WERI-Rb-1 (cell line): ENCODE results near the gene SLC12A8.

Experiments
- DNase-seq: peaks from one replicate; pipeline ENCODE4 v3.0.0-alpha.2; 2020
- H3K27ac ChIP-seq: fragments of 250-450 bp; sonication (Bioruptor Pico); 2 replicates; pipeline ENCODE4 v1.5.1; 2020; ENCODE audit warnings: mild to moderate bottlenecking, moderate library complexity
- H3K27me3 ChIP-seq: fragments of 250-450 bp; sonication (Bioruptor Pico); 2 replicates; pipeline ENCODE4 v1.5.1; 2021; ENCODE audit warnings: mild to moderate bottlenecking, low read depth, moderate library complexity; ENCODE audit not compliant: insufficient read depth, severe bottlenecking
- H3K36me3 ChIP-seq: fragments of 250-450 bp; sonication (Bioruptor Pico); 2 replicates; pipeline ENCODE4 v1.5.1; 2020; ENCODE audit warnings: mild to moderate bottlenecking, moderate library complexity
- H3K4me3 ChIP-seq: 2 replicates; pipeline ENCODE4 v1.5.1; 2011; ENCODE audit warnings: low read depth, mild to moderate bottlenecking, control low read depth, low read length
- H3K9me3 ChIP-seq: fragments of 250-450 bp; sonication (Bioruptor Pico); 2 replicates; pipeline ENCODE4 v1.5.1; 2021; ENCODE audit warnings: mild to moderate bottlenecking, moderate library complexity; ENCODE audit not compliant: severe bottlenecking
- CTCF ChIP-seq: IDR thresholded peaks from 2 replicates; pipeline ENCODE4 v1.5.1; 2011; ENCODE audit warnings: low read depth, mild to moderate bottlenecking, control low read depth, inconsistent platforms, low read length

Gene SLC12A8

GRCh38 chr3:125185805-125186204 is 26.7 kb downstream of the SLC12A8 start:
- Histone ChIP-seq H3K27ac (no peak overlapping the region), H3K9me3 (no peaks in the 10 kb centered on the region), H3K4me3 (no peak overlapping the region), H3K27me3 (no peaks in the 10 kb centered on the region), H3K36me3 (peaks cover 28% of the 10 kb centered on the region)
- TF ChIP-seq CTCF = no peak
- DNase-seq = no peak

GRCh38 chr3:125179884-125180240 is 32.7 kb downstream of the SLC12A8 start:
- no peaks in the 10 kb centered on the region for H3K27me3 ChIP-seq
- H3K36me3 ChIP-seq = peaks cover 7% of the 10 kb centered on the region; the same call in 1 of the 2 replicates
- no peak overlapping the region for H3K4me3 ChIP-seq
- no peaks in the 10 kb centered on the region for H3K9me3 ChIP-seq
- no peak for TF ChIP-seq CTCF
- DNase-seq = no peak
- no peak overlapping the region for H3K27ac ChIP-seq

- Histone ChIP-seq H3K9me3 (no peaks in the 10 kb centered on the region), H3K27ac (peak overlapping the region; percentile 34), H3K27me3 (no peaks in the 10 kb centered on the region), H3K36me3 (peaks cover 4% of the 10 kb centered on the region; the same call in 1 of the 2 replicates), H3K4me3 (no peak overlapping the region)
- DNase-seq = no peak
- TF ChIP-seq CTCF = no peak
These were observed 33.2 kb downstream of the SLC12A8 start for GRCh38 chr3:125179143-125179883.

GRCh38 chr3:125177746-125178145 is 34.8 kb downstream of the SLC12A8 start:
- H3K9me3 ChIP-seq = no peaks in the 10 kb centered on the region
- no peak for TF ChIP-seq CTCF
- DNase-seq = peak; percentile 74
- H3K4me3 ChIP-seq = no peak overlapping the region
- no peaks in the 10 kb centered on the region for H3K27me3 ChIP-seq
- no peaks in the 10 kb centered on the region for H3K36me3 ChIP-seq
- peak overlapping the region; percentile 29; the same call in 1 of the 2 replicates for H3K27ac ChIP-seq

- DNase-seq = no peak
- Histone ChIP-seq H3K9me3 (no peaks in the 10 kb centered on the region), H3K4me3 (no peak overlapping the region), H3K27me3 (no peaks in the 10 kb centered on the region), H3K27ac (no peak overlapping the region), H3K36me3 (no peaks in the 10 kb centered on the region)
- TF ChIP-seq CTCF = no peak
These were observed 37.1 kb downstream of the SLC12A8 start for GRCh38 chr3:125175295-125176078.
